ENCODE results near the gene MGMT. TPM values are rescaled to one million over a fixed set of nuclear protein-coding genes. Genes with fewer than 3 reads are reported as not detected.

MGMT gene
- total RNA-seq, 1 experiment from 2014 or later: 11.5 TPM

DNA sequence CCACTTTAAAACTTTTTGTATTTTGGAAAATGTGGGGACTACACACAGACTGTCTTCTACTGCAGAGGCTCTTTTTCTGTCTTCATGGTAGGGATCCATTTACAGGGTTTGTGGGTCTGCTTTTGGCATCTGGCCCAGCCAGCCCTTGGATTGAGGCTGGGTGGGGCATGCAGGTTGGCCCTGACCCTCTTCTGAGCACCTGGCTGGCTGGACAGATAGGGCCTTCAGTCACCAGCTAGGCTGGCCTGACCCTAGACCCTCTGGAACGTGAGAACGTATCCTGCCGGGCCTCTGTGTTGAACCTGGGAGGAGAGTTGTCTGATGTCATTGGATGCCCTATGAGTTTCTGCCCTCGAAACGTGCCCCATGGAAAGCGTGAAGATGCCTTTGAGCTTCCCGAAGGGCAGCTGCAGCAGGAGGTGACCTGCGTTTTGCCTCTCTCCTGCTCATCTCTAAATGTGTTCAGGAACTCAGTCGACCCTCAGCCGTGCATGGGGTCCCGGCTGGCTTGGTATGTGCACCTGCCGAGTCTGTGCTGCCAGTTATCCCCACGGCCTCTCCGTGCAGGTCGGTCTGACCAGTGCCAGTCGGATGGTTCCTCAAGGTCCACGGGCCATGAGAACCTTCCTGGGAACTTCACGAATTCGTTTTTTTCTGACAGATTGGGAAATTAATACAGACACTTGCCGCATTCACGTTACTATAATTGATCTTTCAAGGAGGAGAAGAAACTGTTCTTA is 74.9 kb downstream of the MGMT start:
- no peak overlapping the region for H3K4me2 ChIP-seq (ENCODE audit: low read length)
- H3K9ac ChIP-seq (ENCODE audit: low read length): no peak overlapping the region
- H3K79me2 ChIP-seq (ENCODE audit: insufficient read depth, low read length): no peaks in the 10 kb centered on the region
- ChIA-PET POLR2A (no interaction called here), CTCF (no interaction called here), RAD21 (ENCODE audit: low non-redundant PET in 1 of 2, low total read pairs in 2 of 2, uncharacterized antibody in 2 of 2, unreplicated experiment in 2 of 2) (no interaction called here)
- TF ChIP-seq ZFX (IDR thresholded peaks at IDR 0.05): no peak
- TF ChIP-seq, protein P1, sequence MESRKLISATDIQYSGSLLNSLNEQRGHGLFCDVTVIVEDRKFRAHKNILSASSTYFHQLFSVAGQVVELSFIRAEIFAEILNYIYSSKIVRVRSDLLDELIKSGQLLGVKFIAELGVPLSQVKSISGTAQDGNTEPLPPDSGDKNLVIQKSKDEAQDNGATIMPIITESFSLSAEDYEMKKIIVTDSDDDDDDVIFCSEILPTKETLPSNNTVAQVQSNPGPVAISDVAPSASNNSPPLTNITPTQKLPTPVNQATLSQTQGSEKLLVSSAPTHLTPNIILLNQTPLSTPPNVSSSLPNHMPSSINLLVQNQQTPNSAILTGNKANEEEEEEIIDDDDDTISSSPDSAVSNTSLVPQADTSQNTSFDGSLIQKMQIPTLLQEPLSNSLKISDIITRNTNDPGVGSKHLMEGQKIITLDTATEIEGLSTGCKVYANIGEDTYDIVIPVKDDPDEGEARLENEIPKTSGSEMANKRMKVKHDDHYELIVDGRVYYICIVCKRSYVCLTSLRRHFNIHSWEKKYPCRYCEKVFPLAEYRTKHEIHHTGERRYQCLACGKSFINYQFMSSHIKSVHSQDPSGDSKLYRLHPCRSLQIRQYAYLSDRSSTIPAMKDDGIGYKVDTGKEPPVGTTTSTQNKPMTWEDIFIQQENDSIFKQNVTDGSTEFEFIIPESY (IDR thresholded peaks at IDR 0.05; ENCODE audit: extremely low read depth, insufficient replicate concordance, low read length): no peak
- no peak for TF ChIP-seq POLR2AphosphoS5 (IDR thresholded peaks at IDR 0.05; ENCODE audit: low read depth, low read length)
- TF ChIP-seq SIN3A (IDR thresholded peaks at IDR 0.05; ENCODE audit: low read depth): no peak
- TF ChIP-seq SRF (IDR thresholded peaks at IDR 0.05; ENCODE audit: low read depth): no peak
- TF ChIP-seq SP1 (IDR thresholded peaks at IDR 0.05; ENCODE audit: low read depth): no peak
- no peak for TF ChIP-seq EZH2phosphoT487 (IDR thresholded peaks at IDR 0.05; ENCODE audit: borderline replicate concordance)
- TF ChIP-seq JUND (IDR thresholded peaks at IDR 0.05): no peak
- TF ChIP-seq, protein P2, sequence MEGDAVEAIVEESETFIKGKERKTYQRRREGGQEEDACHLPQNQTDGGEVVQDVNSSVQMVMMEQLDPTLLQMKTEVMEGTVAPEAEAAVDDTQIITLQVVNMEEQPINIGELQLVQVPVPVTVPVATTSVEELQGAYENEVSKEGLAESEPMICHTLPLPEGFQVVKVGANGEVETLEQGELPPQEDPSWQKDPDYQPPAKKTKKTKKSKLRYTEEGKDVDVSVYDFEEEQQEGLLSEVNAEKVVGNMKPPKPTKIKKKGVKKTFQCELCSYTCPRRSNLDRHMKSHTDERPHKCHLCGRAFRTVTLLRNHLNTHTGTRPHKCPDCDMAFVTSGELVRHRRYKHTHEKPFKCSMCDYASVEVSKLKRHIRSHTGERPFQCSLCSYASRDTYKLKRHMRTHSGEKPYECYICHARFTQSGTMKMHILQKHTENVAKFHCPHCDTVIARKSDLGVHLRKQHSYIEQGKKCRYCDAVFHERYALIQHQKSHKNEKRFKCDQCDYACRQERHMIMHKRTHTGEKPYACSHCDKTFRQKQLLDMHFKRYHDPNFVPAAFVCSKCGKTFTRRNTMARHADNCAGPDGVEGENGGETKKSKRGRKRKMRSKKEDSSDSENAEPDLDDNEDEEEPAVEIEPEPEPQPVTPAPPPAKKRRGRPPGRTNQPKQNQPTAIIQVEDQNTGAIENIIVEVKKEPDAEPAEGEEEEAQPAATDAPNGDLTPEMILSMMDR (IDR thresholded peaks at IDR 0.05 in 2 of 3, conservative IDR thresholded peaks at IDR 0.05 in 1 of 3; ENCODE audit: borderline replicate concordance in 1 of 3, insufficient read depth in 1 of 3, low read depth in 2 of 3, low read length in 2 of 3): no peak
- TF ChIP-seq EZH2 (IDR thresholded peaks at IDR 0.05): no peak
- TF ChIP-seq, protein P3, sequence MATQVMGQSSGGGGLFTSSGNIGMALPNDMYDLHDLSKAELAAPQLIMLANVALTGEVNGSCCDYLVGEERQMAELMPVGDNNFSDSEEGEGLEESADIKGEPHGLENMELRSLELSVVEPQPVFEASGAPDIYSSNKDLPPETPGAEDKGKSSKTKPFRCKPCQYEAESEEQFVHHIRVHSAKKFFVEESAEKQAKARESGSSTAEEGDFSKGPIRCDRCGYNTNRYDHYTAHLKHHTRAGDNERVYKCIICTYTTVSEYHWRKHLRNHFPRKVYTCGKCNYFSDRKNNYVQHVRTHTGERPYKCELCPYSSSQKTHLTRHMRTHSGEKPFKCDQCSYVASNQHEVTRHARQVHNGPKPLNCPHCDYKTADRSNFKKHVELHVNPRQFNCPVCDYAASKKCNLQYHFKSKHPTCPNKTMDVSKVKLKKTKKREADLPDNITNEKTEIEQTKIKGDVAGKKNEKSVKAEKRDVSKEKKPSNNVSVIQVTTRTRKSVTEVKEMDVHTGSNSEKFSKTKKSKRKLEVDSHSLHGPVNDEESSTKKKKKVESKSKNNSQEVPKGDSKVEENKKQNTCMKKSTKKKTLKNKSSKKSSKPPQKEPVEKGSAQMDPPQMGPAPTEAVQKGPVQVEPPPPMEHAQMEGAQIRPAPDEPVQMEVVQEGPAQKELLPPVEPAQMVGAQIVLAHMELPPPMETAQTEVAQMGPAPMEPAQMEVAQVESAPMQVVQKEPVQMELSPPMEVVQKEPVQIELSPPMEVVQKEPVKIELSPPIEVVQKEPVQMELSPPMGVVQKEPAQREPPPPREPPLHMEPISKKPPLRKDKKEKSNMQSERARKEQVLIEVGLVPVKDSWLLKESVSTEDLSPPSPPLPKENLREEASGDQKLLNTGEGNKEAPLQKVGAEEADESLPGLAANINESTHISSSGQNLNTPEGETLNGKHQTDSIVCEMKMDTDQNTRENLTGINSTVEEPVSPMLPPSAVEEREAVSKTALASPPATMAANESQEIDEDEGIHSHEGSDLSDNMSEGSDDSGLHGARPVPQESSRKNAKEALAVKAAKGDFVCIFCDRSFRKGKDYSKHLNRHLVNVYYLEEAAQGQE (IDR thresholded peaks at IDR 0.05; ENCODE audit: low read depth): no peak
- TF ChIP-seq TCF7L2 (IDR thresholded peaks at IDR 0.05; ENCODE audit: borderline replicate concordance, extremely low read depth, insufficient read depth, insufficient read length): no peak
- TF ChIP-seq CBX3 (IDR thresholded peaks at IDR 0.05; ENCODE audit: low read depth): no peak
- TF ChIP-seq EGR1 (IDR thresholded peaks at IDR 0.05; ENCODE audit: low read depth): no peak
- TF ChIP-seq CEBPB (IDR thresholded peaks at IDR 0.05; ENCODE audit: low read depth): no peak
- TF ChIP-seq ELF1 (IDR thresholded peaks at IDR 0.05; ENCODE audit: borderline replicate concordance, low read depth): no peak
- no peak for TF ChIP-seq YY1 (IDR thresholded peaks at IDR 0.05; ENCODE audit: extremely low read depth, insufficient replicate concordance, low read depth, low read length)
- BruUV-seq (replicated peaks): no TSS peak
- no peaks in the 10 kb centered on the region for H3K27me3 ChIP-seq (ENCODE audit: insufficient read depth, low read length)
- H2AFZ ChIP-seq (ENCODE audit: low read depth, low read length, poor library complexity, severe bottlenecking): no peak overlapping the region
- no peaks in the 10 kb centered on the region for H3K9me2 ChIP-seq (ENCODE audit: insufficient read depth)
- H3K4me1 ChIP-seq (ENCODE audit: control insufficient read depth in 1 of 2, insufficient read depth in 2 of 2, low read length in 2 of 2): no peaks in the 10 kb centered on the region
- intact Hi-C loops (cut with micrococcal nuclease): no loop called here
- no peaks in the 10 kb centered on the region for H4K20me1 ChIP-seq (ENCODE audit: insufficient read depth)
- ATAC-seq (no peak), DNase-seq (ENCODE audit: low read depth, low spot score) (no peak)
- no peaks in the 10 kb centered on the region for H3K36me3 ChIP-seq (ENCODE audit: control insufficient read depth in 1 of 2, insufficient read depth in 2 of 2, low read length in 2 of 2)
- no peak overlapping the region for H3K27ac ChIP-seq (ENCODE audit: low read depth, low read length)
- H3K9me3 ChIP-seq (ENCODE audit: control insufficient read depth in 1 of 2, insufficient read depth in 1 of 2, low read depth in 1 of 2, low read length in 2 of 2): peaks cover 8 to 17% of the 10 kb centered on the region in 2 experiments; a peak in 2 of 4 replicates
- H3K4me3 ChIP-seq (replicated peaks in 1 of 2; ENCODE audit: low read depth in 1 of 2, low read length in 2 of 2): no peak overlapping the region
